GM10266 (cell line): Measurements from ENCODE around the gene PDE8A.
A peak's percentile ranks its signal among the peaks of the same experiment; 100 is the strongest.

Experiments
- DNase-seq: peaks from one replicate; pipeline ENCODE4 v3.0.0; 2012; ENCODE audit errors: extremely low spot score
- TF ChIP-seq, protein P1 (sequence below): IDR thresholded peaks from 2 replicates; pipeline ENCODE4 v1.5.1; 2012; ENCODE audit warnings: mild to moderate bottlenecking, low read depth; ENCODE audit not compliant: control insufficient read depth, insufficient read depth; ENCODE audit errors: missing control alignments

The PDE8A gene

DNA sequence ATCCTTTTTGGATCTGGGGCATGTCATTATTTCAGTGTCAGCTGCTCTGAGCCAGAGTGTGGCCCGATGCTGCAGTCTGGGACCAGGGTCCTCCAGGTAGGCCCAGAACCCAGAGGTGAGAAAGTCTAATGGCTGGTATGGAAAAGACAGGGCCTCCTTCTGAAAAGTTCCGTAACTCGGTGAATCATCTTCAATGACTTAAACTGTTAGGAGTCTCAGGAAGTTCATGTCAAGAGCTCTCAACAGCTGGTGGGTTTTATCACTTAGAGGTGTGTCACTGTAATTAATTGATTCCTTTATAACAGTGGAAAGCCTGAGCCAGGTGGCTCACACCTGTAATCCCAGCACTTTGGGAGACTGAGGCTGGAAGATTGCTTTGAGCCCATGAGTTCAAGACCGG is 28.5 kb upstream of the PDE8A start:
- TF ChIP-seq, protein P1, sequence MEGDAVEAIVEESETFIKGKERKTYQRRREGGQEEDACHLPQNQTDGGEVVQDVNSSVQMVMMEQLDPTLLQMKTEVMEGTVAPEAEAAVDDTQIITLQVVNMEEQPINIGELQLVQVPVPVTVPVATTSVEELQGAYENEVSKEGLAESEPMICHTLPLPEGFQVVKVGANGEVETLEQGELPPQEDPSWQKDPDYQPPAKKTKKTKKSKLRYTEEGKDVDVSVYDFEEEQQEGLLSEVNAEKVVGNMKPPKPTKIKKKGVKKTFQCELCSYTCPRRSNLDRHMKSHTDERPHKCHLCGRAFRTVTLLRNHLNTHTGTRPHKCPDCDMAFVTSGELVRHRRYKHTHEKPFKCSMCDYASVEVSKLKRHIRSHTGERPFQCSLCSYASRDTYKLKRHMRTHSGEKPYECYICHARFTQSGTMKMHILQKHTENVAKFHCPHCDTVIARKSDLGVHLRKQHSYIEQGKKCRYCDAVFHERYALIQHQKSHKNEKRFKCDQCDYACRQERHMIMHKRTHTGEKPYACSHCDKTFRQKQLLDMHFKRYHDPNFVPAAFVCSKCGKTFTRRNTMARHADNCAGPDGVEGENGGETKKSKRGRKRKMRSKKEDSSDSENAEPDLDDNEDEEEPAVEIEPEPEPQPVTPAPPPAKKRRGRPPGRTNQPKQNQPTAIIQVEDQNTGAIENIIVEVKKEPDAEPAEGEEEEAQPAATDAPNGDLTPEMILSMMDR = no peak
- DNase-seq = no peak

DNA sequence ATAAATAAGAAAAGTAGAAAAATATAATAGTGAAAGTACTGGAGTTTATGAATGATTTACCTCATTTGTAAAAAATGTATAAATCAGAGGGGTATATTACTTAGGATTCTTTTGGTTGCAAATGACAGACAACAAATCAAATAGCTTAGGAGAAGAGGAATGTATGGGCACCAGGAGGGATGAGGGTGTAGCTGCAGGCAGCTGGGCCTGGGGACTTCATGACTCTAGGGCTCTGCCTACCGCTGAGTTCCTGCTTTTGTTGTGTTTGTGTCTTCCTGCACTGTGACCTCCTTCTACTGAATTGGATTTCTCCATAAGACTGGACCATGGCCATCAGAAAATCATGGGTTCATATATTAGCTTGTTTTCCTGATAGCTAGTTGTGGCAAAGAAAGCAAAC is 27.9 kb upstream of the PDE8A start:
- TF ChIP-seq, protein P1 = no peak
- DNase-seq = no peak

DNA sequence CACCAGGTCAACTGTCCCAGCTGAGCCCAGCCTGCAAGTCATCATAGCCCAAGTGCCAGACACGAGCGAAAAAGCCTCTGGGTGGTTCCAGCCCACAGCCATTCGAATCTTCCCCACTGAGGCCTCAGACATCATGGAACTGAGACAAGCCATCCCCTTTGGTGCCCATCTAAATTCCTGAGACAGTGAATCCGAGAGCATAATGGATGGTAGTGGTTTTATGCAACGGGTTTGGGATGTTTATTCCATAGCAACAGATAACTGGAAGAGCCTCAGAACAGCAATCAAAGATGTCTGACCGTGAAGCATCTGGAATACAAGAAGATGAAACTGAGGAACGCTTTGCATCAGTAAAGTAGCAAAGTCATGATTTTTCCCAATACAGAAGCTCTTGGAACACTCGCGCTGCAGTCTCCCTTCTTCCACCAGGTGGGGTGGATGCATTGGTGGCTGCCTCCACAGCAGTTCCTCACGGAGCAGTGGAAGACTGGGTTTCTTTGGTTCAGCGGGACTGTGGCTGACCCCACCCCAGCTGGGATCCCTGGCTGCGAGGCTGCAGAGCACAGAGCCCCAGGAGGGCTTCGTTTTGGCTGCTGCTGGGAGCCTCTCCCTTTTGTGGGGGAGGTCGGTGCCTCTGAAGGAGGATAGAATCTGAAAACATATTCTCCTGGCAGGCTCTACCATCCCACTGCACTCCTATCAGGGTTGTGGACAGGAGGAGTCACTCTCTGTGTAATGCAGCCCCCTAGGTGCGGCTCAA is 26.4 kb upstream of the PDE8A start:
- TF ChIP-seq, protein P1 = peak; percentile 76
- DNase-seq = peak; percentile 55

DNA sequence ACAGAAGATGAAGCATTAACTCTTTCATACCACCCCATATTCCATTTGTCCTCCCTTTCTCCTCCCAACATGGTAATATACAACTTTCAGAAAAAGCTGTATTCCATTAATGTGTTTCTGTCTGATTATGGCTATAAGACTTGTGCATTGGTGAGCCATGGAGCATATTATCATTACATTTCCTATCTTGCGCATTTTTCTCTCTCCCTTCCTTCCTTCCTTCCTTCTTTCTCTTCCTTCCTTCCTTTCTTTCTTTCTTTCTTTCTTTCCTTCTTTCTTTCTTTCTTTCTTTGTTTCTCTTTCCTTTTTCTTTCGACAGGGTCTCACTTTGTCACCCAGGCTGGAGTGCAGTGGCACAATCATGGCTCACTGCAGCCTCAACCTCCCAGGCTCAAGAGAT is 25.5 kb upstream of the PDE8A start:
- TF ChIP-seq, protein P1 = no peak
- no peak for DNase-seq

DNA sequence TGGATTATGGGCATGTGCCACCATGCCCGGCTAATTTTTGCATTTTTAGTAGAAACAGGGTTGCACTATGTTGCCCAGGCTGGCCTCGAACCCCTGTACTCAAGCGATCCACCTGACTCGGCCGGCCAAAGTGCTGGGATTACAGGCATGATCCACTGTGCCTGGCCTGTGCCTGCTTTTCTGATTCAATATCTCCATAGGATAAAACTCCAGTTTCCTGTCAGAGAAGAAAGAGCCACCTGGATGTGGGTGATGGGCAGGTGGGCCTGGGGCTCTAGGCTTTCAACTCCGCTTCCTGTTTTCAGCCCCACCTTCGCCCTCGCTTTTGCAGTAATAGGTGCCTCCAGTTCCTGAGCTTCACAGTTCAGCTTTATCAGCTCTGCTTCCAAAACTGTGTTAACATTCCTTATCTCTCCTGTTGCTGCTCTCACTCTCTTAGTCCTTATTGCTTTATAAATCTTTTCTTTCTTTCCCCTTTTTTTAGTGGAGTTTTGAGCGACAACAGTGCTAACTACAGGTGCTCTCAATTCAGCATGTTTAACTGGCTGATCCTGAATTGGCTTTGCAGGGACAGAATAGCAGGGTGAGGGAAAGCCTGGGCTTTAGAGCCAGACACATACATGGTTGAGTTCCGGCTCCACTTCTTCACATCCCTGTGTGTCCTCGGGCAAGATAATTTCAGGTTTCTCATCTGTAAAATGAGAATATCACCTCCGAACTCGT is 21.1 kb upstream of the PDE8A start:
- TF ChIP-seq, protein P1 = no peak
- DNase-seq = no peak

DNA sequence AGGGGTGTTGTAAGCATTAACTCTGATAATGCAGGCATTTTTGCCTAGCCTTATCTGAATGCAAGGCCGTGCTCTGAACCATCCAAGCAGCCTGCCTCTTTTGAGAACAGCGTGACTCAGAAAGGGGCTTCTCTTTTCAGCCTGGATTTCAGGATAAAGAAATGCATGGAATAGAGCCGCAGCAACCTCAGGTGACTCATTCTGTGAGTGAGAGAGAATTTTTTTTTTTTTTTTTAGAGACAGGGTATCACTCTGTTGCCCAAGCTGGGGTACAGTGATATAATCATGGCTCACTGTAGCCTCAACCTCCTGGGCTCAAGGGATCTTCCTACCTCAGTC is 20.6 kb upstream of the PDE8A start:
- no peak for DNase-seq
- TF ChIP-seq, protein P1 = no peak

DNA sequence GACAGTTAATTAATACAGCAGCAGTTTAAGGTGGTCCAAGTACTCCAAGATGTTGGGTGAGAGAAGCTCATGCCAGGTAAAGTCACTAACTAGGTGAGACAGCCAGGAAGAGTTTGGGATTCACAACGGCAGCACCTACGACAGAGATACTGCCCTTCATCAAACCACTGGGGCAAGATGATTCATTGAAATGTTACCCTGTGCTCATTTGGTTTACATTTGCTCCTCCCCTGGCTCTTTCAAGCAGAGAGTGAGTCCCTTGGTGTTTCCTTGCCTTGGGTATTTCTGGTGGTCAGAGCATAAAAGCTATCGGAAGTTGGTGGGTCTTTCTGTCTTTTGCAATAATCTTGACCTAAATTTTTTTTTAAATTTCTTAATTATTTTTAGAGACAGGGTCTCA is 19.9 kb upstream of the PDE8A start:
- no peak for DNase-seq
- TF ChIP-seq, protein P1 = no peak
